ENCODE data around the gene FHOD3.

GRCh38 chr18:36398419-36398818 is 100.9 kb downstream of the FHOD3 start:
- no peak for TF ChIP-seq POLR2A (IDR thresholded peaks at IDR 0.05; ENCODE audit: low read length)
- no peak for TF ChIP-seq GATA1 (IDR thresholded peaks at IDR 0.05; ENCODE audit: low read depth, low read length)
